ENCODE results near the gene NF2.
"Not testable (repeated sequence)": the region's sequence is repeated elsewhere in the genome, so short reads cannot be mapped to it uniquely, and the experiment has no call there.

Gene NF2

DNA sequence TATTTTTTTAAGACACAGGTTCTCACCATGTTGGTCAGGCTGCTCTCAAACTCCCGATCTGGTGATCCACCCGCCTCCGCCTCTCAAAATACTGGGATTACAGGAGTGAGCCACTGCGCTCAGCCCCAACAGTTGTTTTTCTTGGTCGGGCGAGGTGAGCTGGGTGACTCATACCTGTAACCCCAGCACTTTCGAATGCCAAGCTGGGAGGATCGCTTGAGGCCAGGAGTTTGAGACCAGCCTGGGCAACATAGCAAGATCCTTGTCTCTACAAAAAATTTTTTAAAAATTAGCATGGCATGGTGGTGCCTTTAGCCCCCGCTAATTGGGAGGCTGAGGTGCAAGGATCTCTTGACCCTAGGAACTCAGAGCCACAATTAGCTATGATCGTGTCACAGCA is 7.0 kb upstream of the NF2 start:
- no peak for DNase-seq (ENCODE audit: low spot score)

DNA sequence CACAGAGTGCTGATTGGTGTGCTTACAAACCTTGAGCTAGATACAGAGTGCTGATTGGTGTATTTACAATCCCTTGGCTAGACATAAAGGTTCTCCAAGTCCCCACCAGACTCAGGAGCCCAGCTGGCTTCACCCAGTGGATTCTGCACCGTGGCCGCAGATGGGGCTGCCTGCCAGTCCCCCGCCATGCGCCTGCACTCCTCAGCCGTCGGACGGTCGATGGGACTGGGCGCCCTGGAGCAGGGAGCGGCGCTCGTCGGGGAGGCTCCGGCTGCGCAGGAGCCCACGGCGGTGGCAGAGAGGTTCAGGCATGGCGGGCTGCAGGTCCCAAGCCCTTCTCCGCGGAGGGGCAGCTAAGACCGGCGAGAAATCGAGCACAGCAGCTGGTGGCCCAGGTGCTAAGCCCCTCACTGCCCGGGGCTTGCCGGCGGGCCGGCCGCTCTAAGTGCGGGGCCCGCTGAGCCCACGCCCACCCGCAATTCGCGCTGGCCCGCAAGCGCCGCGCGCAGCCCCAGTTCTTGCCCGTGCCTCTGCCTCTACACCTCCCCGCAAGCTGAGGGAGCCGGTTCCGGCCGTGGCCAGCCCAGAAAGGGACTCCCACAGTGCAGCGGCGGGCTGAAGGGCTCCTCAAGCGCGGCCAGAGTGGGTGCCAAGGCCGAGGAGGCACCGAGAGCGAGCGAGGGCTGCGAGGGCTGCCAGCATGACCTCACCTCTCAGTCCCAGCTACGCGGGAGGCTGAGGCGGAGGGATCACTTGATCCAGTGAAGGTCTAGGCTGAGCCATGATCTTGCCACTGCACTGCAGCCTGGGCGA is 5.4 kb upstream of the NF2 start:
- not testable (repeated sequence) for DNase-seq (ENCODE audit: low spot score)

DNA sequence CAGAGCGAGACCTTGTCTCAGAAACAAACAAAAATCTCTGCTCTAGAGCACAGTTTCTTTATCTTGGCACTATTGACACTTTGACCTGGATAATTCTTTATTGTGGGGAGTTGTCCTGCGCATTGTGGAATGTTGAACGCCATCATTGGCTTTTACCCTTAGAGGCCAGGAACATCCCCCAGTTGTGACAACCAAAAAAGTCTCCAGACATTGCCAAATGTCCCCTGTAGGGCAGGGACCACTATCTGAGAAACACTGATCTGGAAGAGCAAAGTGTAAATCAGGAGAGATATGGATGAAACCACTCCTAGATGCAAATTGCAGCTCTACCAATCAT is 4.8 kb upstream of the NF2 start:
- DNase-seq (ENCODE audit: low spot score): no peak

DNA sequence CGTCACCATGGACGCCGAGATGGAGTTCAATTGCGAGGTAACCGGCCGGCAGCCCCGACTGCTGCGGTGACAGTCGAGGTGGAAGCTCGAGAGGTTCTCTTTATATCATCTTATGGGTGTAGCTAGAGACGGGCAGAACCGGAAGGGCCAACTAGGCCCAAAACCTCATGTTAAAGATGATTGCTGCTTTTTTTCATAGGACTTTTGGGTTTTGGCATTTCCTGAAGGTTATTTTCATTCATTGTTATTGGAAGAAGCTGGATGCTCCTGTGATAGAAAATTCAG is 585 bp downstream of the NF2 start:
- DNase-seq (ENCODE audit: low spot score): no peak

DNA sequence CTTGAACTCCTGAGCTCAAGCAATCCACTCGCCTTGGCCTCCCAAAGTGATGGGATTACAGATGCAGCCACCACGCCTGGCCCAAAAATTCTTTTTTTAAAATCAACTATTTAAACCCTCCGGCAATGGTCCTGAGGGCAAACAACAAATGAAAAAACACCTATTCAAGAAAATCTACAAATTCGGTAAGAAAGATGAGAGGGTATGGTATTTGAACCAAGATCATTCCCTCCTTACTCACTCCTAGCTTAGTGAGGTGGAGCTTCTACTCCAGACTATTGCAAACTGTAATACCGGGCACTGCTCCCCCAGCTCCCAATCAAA is 2.1 kb downstream of the NF2 start:
- DNase-seq (ENCODE audit: low spot score): no peak

DNA sequence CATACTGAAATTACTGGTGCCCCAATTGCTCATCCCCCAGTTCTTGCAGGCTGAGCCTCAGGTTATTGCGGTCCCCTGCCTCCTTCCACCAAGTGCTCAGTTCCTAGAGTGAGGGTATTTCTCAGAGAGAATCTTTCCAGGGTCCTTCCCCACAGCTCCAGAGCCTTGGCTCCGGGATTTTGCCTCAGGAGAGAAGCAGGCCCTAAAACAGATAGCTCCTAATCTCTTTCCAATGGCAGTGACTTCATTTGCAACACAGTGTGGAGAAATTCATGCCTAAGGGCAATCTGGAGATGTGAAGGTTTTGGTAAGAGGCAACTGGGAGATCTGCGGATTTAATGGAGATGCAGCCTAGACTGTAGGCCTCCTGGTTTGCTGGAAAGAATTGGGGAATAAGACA is 2.9 kb downstream of the NF2 start:
- DNase-seq (ENCODE audit: low spot score): no peak

DNA sequence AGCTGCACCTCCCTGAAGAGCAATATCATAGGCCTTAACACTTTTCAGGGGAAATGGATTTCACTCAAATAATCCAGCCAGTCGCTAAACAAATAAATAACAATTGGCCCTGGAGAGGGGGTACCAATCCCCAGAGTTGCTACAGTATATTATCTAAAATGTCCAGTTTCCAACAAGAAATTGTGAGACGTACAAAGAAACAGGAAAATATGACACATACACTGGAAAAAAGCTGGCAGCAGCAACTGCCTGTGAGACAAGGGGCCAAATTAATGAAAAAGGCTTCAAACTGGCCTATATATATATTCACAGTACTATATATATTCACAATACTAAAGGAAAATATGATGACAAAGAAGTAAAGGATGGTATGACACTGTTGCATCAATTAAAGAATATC is 4.0 kb downstream of the NF2 start:
- DNase-seq (ENCODE audit: low spot score): no peak

DNA sequence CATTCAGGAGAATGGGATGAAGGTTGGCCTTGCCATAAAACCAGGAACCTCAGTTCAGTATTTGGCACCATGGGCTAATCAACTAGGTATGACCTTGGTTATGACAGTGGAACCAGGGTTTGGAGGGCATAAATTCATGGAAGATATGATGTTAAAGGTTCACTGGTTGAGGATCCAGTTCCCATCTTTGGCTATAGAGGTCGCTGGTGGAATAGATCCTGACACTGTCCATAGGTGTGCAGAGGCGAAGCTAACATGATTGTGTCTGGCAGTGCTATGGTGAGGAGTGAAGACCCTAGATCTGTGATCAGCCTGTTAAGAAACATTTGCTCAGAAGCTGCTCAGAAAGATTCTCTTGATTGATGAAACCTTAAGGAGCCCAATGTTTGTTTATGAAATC is 5.7 kb downstream of the NF2 start:
- no peak for DNase-seq (ENCODE audit: low spot score)

DNA sequence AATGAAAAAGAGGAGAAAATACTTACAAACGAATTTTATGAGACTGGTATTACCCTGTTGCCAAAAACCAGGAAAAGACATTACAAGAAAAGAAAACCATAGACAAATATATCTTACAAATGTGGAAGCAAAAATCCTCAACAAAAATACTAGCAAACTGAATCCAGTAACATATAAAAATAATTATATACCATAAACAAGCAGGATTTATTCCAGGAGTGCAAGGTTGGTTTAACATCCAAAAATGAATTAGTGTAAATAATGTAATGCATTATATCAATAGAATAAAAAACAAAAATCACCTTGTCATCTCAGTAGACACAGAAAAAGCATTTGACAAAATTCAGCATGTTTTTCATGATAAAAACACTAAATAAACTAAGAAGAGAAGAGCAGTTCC is 7.3 kb downstream of the NF2 start:
- DNase-seq (ENCODE audit: low spot score): no peak

DNA sequence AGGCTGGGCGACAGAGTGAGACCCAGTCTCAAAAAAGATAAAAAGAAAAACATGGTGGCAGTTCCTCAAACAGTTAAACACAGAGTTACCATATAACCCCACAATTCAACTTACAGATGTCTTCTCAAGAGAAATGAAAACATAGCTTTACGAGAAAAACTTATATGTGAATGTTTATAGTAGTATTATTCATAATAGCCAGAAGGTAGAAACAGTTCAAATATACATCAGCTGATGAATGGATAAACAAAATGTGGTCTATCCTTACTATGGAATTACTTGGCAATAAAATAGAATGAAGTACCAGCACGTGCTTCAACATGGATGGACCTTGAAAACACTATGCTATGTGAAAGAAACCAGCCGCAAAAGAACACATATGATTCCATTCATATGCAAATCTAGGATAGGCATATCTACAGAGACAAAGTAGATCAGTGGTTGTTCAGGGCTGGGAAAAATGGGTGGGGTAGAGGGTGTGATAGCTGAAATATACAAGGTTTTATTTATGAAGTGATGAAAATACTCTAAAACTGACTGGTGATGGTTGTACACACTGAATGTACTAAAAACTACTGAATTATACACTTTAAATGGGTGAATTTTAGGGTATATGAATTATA is 12.4 kb downstream of the NF2 start:
- DNase-seq (ENCODE audit: low spot score): no peak

DNA sequence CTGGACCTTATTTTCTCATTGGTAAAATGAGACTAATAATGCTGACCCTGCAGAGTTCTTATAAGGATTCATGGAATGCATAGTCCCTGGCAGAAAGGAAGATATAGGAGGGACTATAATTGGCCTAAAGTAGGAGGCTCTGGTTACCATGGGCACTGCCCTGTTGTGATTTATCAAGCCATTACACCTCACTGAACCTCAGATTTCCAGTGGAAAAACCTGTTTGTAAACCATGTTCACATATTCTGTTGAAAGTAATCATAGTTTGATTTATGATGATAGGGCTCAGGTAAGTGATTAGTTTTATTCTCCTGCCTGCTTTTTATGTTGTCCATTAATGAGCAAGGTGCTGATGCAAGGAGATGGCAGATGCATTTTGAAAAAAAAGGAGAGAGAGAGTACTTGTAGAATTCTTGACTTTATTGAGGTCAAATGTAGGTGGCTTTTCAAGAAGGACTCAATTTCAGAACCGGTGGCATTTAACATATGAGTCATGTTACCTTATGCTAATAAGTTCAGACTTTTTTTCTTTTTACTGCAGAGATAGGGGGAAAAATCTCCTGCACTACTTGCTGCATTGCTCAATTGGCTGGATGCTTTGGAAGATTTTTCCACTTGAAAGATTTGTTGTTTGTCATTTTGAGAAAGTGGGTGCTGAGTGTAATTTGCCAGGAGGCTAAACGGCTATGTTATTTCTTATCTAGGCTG is 14.6 kb downstream of the NF2 start:
- no peak for DNase-seq (ENCODE audit: low spot score)

DNA sequence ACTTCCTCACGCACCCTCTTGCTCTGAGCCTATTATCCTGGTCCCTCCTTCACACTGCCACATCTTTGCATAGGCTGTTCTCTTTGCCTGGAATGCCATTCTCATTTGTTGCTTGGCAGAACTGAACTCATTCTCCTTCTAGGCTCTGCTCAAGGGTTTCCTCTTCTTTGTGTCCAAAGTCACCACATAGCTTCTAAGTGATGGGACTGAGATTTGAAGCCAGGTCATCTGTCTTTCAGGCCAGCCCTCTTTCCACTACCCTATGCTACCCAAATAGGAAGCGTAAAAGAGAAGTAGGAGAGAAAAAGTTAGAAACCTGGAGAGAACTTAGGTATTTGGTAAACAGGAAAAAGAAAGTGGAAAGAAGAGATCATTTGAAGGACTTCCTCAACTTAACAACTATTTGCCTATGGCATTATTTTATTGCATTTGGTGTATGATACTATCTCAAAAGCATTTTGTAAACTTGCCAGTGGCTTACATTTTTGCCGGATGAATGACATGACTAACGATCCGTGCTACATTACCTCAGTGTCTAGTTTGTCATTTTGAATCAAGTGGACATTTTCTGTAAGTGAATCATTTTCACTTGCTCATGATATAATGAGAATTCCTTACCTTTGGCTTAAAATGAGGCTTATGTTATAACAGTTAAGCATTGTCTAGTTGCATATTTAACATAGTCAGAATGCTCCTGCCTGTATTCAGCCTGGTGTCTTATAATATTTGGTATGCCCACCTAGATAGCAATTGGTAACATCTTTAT is 18.5 kb downstream of the NF2 start:
- DNase-seq (ENCODE audit: low spot score): no peak

DNA sequence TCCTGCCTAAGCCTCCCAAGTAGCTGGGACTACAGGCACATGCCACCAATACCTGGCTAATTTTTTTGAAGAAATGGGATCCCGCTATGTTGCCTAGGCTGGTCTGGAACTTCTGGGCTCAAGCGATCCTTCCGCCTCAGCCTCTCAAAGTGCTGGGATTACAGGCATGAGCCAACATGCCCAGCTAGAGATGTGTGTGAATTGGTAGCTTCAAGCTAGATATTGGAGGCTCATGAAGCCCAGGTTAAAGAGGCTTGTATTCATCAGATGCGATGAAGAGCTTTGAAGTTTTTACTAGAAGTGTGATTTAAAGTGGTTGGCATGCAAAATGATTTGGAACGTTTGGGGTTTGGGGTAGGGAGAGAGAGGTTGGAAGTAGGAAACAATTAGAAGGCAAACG is 19.6 kb downstream of the NF2 start:
- DNase-seq (ENCODE audit: low spot score): no peak

DNA sequence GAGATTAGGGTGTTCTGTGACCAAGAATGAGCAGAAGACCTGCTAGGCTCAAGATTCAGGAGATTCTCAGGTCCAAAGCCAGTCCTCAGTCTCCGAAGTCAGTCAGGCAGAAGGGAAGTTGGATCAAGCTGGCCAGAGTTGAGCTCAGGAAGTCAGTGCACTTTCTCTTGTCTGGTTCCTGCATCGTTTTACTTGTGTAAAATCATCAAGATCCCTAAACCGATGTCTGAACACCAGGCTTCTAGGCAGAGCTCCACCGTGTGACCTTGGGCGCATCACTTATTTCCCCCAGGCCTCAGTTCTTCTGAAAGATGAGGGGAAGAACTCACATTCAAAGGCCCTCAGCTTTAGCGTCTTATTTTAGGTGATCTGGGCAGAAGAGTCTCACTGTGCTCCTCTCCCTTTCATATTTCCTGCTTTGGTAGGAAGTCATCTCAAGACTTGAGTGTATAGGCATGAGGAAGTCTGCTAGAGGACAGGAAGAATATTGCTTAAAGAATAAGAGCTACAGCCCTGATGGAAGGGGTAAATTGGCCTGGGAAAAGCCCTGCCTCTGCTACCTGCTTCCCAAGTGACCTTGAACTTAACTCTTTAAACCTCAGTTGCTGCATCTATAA is 20.2 kb downstream of the NF2 start:
- DNase-seq (ENCODE audit: low spot score): no peak

DNA sequence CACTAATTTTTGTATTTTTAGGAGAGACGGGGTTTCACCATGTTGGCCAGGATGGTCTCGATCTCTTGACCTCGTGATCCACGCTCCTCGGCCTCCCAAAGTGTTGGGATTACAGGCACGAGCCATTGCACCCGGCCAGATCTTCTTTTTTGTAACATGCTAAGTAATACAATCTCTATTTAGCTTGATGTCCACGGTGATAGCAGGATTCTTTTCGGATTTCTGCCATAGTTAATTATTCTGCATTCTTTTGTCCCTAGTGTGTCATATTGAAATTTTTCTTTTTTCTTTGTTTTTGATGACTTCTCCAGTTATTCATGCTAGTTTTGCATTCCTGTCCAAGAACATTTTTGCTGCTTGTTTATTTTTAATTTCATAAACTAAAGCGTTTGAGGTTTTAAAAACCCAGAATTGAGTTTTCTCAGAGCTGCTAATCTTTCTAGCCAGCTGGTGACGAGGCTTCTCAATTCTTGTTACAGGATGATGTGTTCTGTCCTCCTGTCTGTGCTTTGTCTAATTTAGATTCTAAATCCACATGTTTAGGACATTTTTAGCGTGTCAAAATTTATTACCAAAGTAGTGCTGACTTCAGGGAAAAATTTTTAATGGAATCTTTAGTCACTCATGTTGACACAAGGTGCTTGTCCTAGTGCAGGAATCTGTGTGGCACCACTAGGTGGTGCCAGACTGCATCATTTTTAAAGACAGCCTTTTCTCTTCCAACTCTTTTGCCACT is 21.8 kb downstream of the NF2 start:
- no peak for DNase-seq (ENCODE audit: low spot score)

DNA sequence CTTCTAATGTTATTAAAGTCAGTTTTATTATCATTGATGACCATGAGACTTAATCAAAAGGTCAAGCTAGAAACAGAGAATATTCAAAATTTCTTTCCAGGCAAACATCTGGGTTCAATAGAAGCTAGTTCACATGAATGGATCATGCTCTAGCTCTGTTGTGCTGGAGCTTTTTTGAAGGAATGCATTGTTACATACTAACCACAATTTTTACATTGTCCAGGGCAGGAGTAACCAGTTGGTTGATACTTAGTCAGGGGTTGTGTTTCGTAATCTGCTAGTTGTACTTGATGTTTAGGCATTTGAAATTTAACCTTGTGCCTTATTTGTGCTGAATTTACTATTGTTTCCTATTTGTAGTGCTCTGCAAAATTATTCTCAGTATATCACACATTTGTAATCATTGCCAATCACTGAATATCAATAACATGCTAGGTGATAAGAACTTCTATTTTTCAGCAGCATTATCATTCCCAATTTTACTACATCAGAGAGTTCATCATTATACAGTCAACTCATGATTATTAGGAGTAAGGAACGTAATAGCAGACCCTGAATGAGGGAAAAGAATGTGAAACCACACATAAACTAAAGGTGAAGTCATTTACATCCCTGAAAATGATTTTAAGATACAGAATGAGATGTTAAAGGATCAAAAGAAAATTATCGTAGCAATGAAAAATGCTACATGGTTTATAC is 23.2 kb downstream of the NF2 start:
- DNase-seq (ENCODE audit: low spot score): no peak

DNA sequence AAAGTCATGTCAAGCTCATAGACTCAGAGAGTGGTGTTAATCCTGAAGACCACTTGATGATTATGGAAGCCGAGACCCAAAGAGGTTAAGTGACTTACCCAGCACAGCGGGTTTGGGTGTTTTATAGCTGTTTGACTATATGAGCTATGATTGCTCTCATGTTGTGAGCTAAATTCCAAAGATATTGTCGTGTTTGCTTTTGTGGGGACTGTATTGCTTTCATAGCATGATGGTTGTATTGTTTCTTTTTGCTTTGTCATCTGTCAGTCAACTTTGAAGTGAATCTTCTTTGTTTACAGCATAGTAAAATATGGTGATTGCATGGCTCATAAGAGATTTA is 23.7 kb downstream of the NF2 start:
- DNase-seq (ENCODE audit: low spot score): no peak

DNA sequence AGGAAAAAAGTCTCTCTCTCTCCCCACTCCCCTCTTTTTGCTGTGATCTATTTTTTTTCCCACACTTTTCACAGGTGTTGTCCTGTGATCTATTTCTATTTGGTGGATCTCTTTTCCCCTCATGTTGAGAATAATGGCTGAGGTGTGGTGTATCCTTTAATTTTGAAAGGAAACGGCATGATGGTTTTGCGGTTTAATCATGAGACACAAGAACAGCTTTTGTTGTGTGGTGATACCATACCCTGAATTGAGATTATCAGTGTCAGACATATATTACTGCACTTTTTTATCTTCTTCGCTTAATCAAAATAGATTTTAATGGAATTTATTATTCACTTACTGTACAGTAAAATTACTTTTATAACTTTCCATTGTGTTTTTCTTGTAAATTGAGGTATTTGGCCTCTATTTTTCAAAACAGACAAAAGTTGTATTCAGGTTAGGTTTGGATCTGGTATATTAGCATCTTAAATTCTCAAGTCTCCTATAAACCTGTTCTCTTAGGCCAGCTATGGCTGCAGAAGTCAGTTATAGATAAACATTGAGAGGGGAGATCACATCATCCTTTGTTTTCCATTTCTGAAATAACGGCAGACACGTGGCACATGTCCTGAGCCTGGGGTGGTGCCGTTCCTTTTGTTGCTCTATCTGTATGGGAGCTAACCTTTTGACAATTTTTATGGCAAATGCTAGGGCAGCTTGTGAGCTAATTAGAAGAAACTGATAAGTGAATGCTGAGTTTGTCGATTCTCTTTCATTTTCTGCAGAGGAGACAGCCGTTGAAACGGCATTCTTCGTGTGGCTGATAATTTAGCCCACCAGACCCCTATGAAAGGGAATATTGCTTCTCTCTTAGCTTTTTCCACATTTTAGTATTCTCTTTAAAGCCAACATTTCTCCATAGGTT is 25.8 kb downstream of the NF2 start:
- no peak for DNase-seq (ENCODE audit: low spot score)

DNA sequence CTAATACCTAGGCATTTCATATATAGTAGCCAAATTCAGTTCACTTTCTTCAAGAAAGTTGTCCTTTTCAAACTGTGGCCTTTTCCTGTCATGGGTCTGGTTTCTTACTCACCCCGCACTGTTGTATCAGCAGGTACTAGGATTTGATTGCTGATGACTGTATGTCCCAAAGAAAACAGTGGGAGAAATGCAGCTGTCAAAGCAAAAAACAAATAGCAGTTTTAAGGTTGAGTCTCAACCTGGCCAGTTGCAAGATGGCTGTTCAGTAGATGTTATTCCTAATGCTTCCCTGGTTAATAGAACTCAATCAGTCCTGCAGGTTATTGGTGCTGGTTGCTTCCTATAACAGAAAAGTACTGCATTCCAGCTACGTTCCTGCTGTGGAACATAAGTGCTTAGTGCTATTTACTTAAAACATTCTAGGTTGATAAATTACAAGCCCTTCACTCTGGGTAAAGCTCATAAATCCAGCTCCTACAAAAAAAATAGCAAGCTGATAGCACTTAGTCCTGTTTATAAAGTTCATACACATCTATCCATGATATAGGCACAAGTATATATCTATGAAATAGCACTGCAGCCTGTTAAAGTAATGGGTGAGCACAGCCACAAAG is 26.6 kb downstream of the NF2 start:
- no peak for DNase-seq (ENCODE audit: low spot score)

DNA sequence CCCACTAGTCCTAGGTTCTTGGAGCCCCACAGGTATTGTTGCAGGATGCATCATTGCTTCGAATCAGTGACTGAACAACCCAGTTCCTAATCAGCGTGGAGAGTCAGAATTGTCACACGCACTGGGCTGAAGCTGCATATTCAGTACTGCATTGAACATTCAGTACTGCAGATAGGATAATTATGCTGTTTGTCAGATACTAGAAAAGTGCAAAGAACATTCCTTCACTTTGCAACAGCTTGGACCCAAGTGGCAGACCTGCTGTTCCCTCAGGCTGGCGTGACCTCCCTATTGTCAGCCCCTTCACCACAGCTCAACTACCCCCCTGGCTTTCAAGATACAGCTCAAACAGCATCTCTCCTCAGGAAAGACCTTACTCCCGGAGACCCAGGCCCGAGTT is 27.6 kb downstream of the NF2 start:
- no peak for DNase-seq (ENCODE audit: low spot score)

Measured in left forelimb (tissue), 1 donor.